Activated naive CD8-positive, alpha-beta T cell treated with anti-CD3 and anti-CD28 coated beads, Interleukin-2, amount 10 ng/mL, durations not matched to agents 7 days and 5 days (primary cell): ENCODE results near the gene HBP1. TPM values are rescaled to one million over a fixed set of nuclear protein-coding genes. Genes with fewer than 3 reads are reported as not detected.
"Not testable (repeated sequence)": the region's sequence is repeated elsewhere in the genome, so short reads cannot be mapped to it uniquely, and the experiment has no call there.

ENCODE experiments used
- ATAC-seq: fragments of 150-1000 bp; cut with Tn5 transposase; one replicate; pipeline ENCODE4 v1.10.0; 2021; ENCODE audit warnings: low read depth, moderate library complexity
- POLR2A ChIA-PET: fragments of 350-600 bp; sonication (Branson Sonifier 250); formaldehyde crosslinking; loops from one replicate; lab custom pipeline; 2021; ENCODE audit warnings: antibody characterized with exemption; lab: Charles Lee
- DNase-seq: peaks from one replicate; pipeline ENCODE4 v3.0.0; 2021
- H3K27ac Mint-ChIP-seq: one replicate; pipeline ENCODE4 v1.8.0; 2022; ENCODE audit warnings: mild to moderate bottlenecking, mixed read lengths
- H3K27me3 Mint-ChIP-seq: one replicate; pipeline ENCODE4 v1.8.0; 2022; ENCODE audit warnings: mild to moderate bottlenecking, moderate library complexity, mixed read lengths
- H3K36me3 Mint-ChIP-seq: one replicate; pipeline ENCODE4 v1.8.0; 2021; ENCODE audit warnings: mild to moderate bottlenecking, mixed read lengths
- H3K4me1 Mint-ChIP-seq: one replicate; pipeline ENCODE4 v1.8.0; 2021; ENCODE audit warnings: mixed read lengths
- H3K4me3 Mint-ChIP-seq: one replicate; pipeline ENCODE4 v1.8.0; 2022; ENCODE audit warnings: mild to moderate bottlenecking, moderate library complexity, mixed read lengths
- H3K9me3 Mint-ChIP-seq: one replicate; pipeline ENCODE4 v1.8.0; 2021; ENCODE audit warnings: mixed read lengths
- total RNA-seq, 2 experiments: library from RNA; stranded (reverse); gene quantifications; one replicate each; pipeline ENCODE4 v1.2.3, GENCODE V29; 2021

Gene HBP1
- total RNA-seq, 2 experiments from 2014 or later, result 56.4 to 58.3 TPM

- Mint-ChIP-seq H3K4me3 (no peak overlapping the region), H3K9me3 (no peaks in the 10 kb centered on the region), H3K36me3 (peaks cover 26% of the 10 kb centered on the region), H3K27me3 (no peaks in the 10 kb centered on the region), H3K27ac (no peak overlapping the region), H3K4me1 (no peaks in the 10 kb centered on the region)
- no peak for DNase-seq
- POLR2A ChIA-PET, result no interaction called here
- no peak for ATAC-seq
Observed at GRCh38 chr7:107207459-107207858, 38.7 kb downstream of the HBP1 start.

DNA sequence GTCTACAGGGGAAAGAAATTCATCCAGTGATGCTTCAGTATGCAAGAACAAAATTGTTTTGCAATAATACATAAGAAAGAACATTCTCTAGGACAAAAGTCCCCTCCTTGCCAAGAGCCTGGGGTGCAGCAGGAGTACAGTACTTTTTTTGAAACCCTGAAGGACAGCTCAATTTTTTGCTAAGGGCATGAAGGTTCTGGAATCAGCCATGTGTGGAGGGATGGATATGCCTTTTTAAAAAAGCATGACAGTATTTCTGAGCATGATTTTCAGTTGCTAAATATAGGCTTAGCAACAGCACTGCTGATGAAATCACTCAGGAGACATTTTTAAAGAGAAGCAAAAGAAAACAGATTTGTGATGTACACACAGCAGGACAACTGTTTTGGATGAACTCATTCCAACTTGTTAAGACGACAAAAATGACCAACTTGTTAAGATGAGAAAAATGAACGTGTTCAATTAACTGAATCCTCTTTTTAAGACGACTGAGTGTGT lies 39.3 kb downstream of the HBP1 start:
- POLR2A ChIA-PET, result no interaction called here
- Mint-ChIP-seq H3K9me3 (no peaks in the 10 kb centered on the region), H3K4me1 (no peaks in the 10 kb centered on the region), H3K27ac (no peak overlapping the region), H3K36me3 (peaks cover 26% of the 10 kb centered on the region), H3K4me3 (no peak overlapping the region), H3K27me3 (no peaks in the 10 kb centered on the region)
- DNase-seq (no peak), ATAC-seq (no peak)

DNA sequence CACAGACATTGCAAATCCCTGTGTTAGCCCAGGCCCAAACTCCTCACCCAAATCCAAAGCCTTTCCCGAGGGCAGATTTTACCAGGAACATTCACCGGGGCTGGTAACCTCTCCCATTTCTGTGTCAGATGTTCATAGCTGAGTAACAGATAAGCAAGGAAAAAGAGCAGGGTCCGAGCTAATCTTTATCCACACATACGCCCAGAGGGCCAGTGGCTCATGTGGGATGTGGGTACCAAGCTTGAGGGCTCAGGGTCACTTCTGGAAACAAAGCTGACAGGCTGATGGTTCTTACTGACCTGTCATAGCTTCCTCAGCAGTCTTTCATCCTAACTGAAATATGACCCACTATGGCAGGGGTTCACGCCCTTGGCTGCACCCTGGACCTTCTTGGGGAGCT lies 39.8 kb downstream of the HBP1 start:
- no peak for DNase-seq
- ATAC-seq, result no peak
- H3K27ac Mint-ChIP-seq, result no peak overlapping the region
- H3K4me3 Mint-ChIP-seq, result no peak overlapping the region
- no peaks in the 10 kb centered on the region for H3K4me1 Mint-ChIP-seq
- H3K27me3 Mint-ChIP-seq, result no peaks in the 10 kb centered on the region
- H3K36me3 Mint-ChIP-seq, result peaks cover 29% of the 10 kb centered on the region
- peaks cover 1% of the 10 kb centered on the region for H3K9me3 Mint-ChIP-seq
- POLR2A ChIA-PET, result no interaction called here

DNA sequence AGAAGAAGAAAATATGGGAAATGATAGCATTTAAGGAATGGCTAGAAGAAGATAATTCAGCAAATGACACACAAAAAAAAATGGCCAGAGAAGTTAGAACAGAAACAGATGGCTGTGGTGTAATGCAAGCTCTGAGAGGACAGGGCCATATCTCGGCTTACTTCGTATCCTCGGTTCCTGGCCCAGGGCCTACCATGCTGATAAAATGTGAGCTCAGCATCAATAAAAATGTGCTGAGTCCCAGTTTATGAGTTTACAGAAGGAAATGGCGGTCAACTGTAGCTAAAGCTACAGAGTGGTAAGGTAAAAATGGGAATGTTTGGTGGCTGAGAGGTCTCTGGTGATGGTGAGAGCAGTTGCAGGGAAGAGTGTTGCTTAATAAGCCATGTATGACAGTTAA lies 40.8 kb downstream of the HBP1 start:
- POLR2A ChIA-PET, result interaction anchor here (0.7 kb wide), 1 partner anchor 11 kb away, joined by 3 read pairs; no protein-coding TSS in a partner anchor
- no peak for DNase-seq
- H3K9me3 Mint-ChIP-seq, result peaks cover 3% of the 10 kb centered on the region
- no peaks in the 10 kb centered on the region for H3K27me3 Mint-ChIP-seq
- H3K36me3 Mint-ChIP-seq, result peaks cover 32% of the 10 kb centered on the region
- no peak for ATAC-seq
- H3K4me1 Mint-ChIP-seq, result no peaks in the 10 kb centered on the region
- H3K4me3 Mint-ChIP-seq, result no peak overlapping the region
- no peak overlapping the region for H3K27ac Mint-ChIP-seq

DNA sequence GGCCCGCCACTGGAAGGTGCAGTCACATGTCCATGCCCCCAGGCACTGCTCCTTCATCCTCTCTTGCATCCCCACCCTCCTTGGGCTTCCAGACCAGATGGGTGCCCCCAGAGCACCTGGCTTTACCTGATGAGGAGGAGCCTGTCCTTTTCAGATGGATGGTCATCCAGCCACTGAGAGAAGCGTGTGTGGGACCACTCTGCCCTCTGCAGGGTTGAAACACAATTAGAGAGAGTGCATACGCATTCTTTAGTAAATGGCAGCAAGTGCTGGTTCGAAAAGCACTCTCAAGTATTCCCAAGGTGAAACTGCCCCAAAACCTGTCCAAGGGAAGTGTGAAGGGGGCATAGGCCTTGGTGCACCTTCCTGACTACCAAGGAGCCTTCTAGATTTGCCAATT lies 41.6 kb downstream of the HBP1 start:
- no peaks in the 10 kb centered on the region for H3K4me1 Mint-ChIP-seq
- no peaks in the 10 kb centered on the region for H3K27me3 Mint-ChIP-seq
- H3K27ac Mint-ChIP-seq, result no peak overlapping the region
- DNase-seq (no peak), ATAC-seq (no peak)
- peaks cover 28% of the 10 kb centered on the region for H3K36me3 Mint-ChIP-seq
- peaks cover 5% of the 10 kb centered on the region for H3K9me3 Mint-ChIP-seq
- POLR2A ChIA-PET, result interaction anchor here (0.7 kb wide), 1 partner anchor 41 kb away, joined by 3 read pairs; the partner anchor contains the start of gene HBP1
- no peak overlapping the region for H3K4me3 Mint-ChIP-seq

DNA sequence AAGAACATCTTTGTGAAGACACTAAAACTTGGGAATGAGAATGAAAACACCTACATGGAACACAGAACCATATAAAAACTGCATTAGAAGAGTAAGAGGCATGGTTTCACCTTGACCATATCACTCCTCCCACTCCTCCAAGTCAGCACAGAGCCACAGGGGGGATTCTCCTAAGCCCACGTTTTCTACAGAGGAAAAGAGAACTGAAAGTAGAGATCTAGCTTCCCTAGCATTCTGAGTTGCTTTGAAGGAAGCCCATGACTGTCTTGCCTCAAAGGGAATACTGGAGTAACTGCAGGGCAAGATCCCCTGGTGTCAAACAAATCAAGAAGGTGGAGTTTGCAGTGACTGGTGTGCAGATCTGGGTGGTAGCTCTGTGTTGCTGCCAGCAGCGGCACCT lies 43.9 kb downstream of the HBP1 start:
- H3K36me3 Mint-ChIP-seq, result peaks cover 27% of the 10 kb centered on the region

GRCh38 chr7:107213193-107213788 lies 44.5 kb downstream of the HBP1 start:
- Mint-ChIP-seq H3K27me3 (no peaks in the 10 kb centered on the region), H3K9me3 (peaks cover 9% of the 10 kb centered on the region), H3K4me3 (no peak overlapping the region), H3K36me3 (peaks cover 28% of the 10 kb centered on the region), H3K27ac (no peak overlapping the region), H3K4me1 (peaks cover 2% of the 10 kb centered on the region)
- ATAC-seq, result no peak
- no peak for DNase-seq
- POLR2A ChIA-PET, result no interaction called here

More for the DNA sequence above, 43.9 kb downstream of the HBP1 start:
- H3K4me3 Mint-ChIP-seq, result no peak overlapping the region
- POLR2A ChIA-PET, result no interaction called here
- ATAC-seq (no peak), DNase-seq (no peak)
- H3K9me3 Mint-ChIP-seq, result peaks cover 9% of the 10 kb centered on the region
- H3K27ac Mint-ChIP-seq, result no peak overlapping the region
- peaks cover 2% of the 10 kb centered on the region for H3K4me1 Mint-ChIP-seq
- no peaks in the 10 kb centered on the region for H3K27me3 Mint-ChIP-seq

DNA sequence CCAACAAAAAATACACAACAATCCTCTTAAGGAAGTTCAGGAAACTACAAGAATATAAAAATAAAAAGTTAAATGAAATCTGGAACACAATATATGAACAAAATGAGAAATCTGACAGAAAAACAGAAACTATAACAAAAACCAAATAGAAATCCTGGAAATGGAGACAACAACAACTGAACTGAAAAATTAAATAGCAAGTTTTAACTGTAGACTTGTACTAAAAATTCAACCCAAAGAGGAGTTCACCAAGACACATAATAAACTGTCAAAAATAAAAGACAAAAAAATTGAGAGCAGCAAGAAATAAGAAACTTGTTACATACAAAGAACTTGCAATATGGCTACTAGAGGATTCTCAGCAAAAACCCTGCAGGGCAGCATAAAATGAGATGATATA lies 45.1 kb downstream of the HBP1 start:
- no peak overlapping the region for H3K4me3 Mint-ChIP-seq
- DNase-seq (no peak), ATAC-seq (no peak)
- peaks cover 9% of the 10 kb centered on the region for H3K9me3 Mint-ChIP-seq
- H3K27ac Mint-ChIP-seq, result no peak overlapping the region
- H3K4me1 Mint-ChIP-seq, result peaks cover 2% of the 10 kb centered on the region
- peaks cover 28% of the 10 kb centered on the region for H3K36me3 Mint-ChIP-seq
- POLR2A ChIA-PET, result no interaction called here
- no peaks in the 10 kb centered on the region for H3K27me3 Mint-ChIP-seq

GRCh38 chr7:107219563-107220244 lies 50.9 kb downstream of the HBP1 start:
- ATAC-seq (no peak), DNase-seq (no peak)
- Mint-ChIP-seq H3K4me3 (no peak overlapping the region), H3K4me1 (peaks cover 2% of the 10 kb centered on the region), H3K27me3 (no peaks in the 10 kb centered on the region), H3K9me3 (peaks cover 8% of the 10 kb centered on the region), H3K27ac (no peak overlapping the region), H3K36me3 (peaks cover 13% of the 10 kb centered on the region)
- POLR2A ChIA-PET, result interaction anchor here (1.1 kb wide), 1 partner anchor 11 kb away, joined by 3 read pairs; no protein-coding TSS in a partner anchor

DNA sequence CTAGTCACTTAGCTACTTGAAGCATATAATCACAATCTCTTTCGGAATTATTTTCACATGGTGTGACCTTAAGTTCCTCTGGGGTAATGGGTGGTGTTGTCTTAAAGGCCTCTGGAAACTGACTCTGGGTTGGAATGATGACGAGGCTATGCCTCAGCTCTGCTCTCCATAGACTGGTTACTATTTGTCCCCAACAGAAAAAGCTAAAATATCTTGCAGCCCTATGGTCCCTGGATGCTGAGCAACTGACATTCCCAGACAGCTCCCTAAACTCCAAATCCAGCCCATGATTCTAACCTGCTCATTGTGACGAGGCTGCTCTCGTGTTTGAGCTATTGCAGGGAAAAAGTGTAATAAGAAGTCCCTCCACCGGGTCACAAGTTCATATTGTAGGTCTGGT lies 51.6 kb downstream of the HBP1 start:
- H3K36me3 Mint-ChIP-seq, result peaks cover 13% of the 10 kb centered on the region
- H3K4me1 Mint-ChIP-seq, result peaks cover 2% of the 10 kb centered on the region
- no peak overlapping the region for H3K4me3 Mint-ChIP-seq
- no peaks in the 10 kb centered on the region for H3K27me3 Mint-ChIP-seq
- ATAC-seq (no peak), DNase-seq (no peak)
- POLR2A ChIA-PET, result interaction anchor here (1.1 kb wide), 1 partner anchor 11 kb away, joined by 3 read pairs; no protein-coding TSS in a partner anchor
- peaks cover 6% of the 10 kb centered on the region for H3K9me3 Mint-ChIP-seq
- H3K27ac Mint-ChIP-seq, result no peak overlapping the region

DNA sequence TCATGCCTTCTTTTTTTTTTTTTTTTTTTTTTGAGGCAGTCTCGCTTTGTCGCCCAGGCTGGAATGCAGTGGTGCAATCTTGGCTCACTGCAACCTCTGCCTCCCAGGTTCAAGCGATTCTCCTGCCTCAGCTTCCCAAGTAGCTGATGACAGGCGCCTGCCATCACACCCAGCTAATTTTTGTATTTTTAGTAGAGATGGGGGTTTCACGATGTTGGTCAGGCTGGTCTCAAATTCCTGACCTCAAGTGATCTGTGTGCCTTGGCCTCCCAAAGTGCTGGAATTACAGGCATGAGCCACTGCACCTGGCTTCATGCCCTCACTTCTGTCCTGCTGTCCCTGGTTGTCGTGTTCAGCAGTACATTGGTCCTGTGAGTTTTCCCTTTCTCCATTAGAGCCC lies 52.0 kb downstream of the HBP1 start:
- H3K36me3 Mint-ChIP-seq, result peaks cover 13% of the 10 kb centered on the region
- not testable (repeated sequence) for H3K27me3 Mint-ChIP-seq, H3K9me3 Mint-ChIP-seq, H3K27ac Mint-ChIP-seq, H3K4me1 Mint-ChIP-seq, DNase-seq, ATAC-seq, H3K4me3 Mint-ChIP-seq
- POLR2A ChIA-PET, result interaction anchor here (1.1 kb wide), 1 partner anchor 12 kb away, joined by 3 read pairs; no protein-coding TSS in a partner anchor

GRCh38 chr7:107224374-107225223 lies 55.8 kb downstream of the HBP1 start:
- DNase-seq, result no peak
- Mint-ChIP-seq H3K4me3 (no peak overlapping the region), H3K27ac (no peak overlapping the region), H3K27me3 (no peaks in the 10 kb centered on the region), H3K4me1 (no peaks in the 10 kb centered on the region), H3K36me3 (peaks cover 11% of the 10 kb centered on the region), H3K9me3 (no peaks in the 10 kb centered on the region)
- POLR2A ChIA-PET, result no interaction called here
- no peak for ATAC-seq

- Mint-ChIP-seq H3K36me3 (peaks cover 11% of the 10 kb centered on the region), H3K27ac (no peak overlapping the region), H3K4me3 (no peak overlapping the region), H3K9me3 (no peaks in the 10 kb centered on the region), H3K4me1 (no peaks in the 10 kb centered on the region), H3K27me3 (no peaks in the 10 kb centered on the region)
- POLR2A ChIA-PET, result no interaction called here
- no peak for DNase-seq
- no peak for ATAC-seq
Observed at GRCh38 chr7:107228291-107228690, 59.5 kb downstream of the HBP1 start.
